GM12878 (cell line): ENCODE data around the gene PLA2G4E.

Source experiments
- TF ChIP-seq, protein P1 (sequence below): IDR thresholded peaks from 2 replicates; pipeline ENCODE4 v1.6.1; 2011; ENCODE audit warnings: mild to moderate bottlenecking, low read depth, low read length, moderate library complexity; ENCODE audit not compliant: insufficient replicate concordance
- TF ChIP-seq, protein P2 (sequence below), 3 experiments: IDR thresholded peaks in 2 of 3; conservative IDR thresholded peaks in 1 of 3; 2 replicates each; pipeline ENCODE4 v1.5.1; 2011; ENCODE audit warnings: low read depth in 3 of 3, low read length in 3 of 3, mild to moderate bottlenecking in 3 of 3, control low read depth in 2 of 3, moderate library complexity in 2 of 3, inconsistent platforms in 1 of 3, mixed read lengths in 1 of 3; ENCODE audit not compliant: control insufficient read depth in 2 of 3, insufficient read depth in 1 of 3; ENCODE audit errors: extremely low read depth in 1 of 3

DNA sequence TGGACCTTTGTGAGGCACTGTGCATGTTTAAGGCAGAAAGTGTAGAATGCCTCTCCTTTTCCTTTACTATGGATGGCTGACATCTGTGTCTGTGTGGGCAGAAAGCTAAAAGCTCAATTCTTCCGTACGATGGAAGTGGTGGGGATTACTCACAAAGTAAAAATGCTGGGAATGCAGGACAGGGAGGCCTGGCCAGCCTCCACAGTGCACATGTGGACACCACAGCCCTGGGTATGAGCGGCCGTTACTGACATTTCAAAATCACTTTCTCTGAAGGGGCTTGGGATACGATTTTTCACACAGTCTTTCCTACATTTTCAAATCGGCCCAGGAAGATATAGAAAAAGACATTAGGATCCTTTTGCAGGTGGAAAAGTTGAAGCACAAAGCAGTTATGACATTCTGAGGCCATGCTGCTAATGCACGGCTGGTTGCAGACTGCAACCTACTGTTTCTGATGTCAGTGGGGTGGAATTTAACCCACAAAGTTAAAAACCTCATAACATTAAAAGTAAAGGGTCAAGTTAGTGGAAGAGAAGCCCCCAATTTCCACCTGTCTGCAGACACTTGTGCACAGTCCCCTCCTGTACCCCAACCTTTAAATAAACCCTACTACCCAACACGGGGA, 76.4 kb downstream of the PLA2G4E start:
- TF ChIP-seq, protein P1, sequence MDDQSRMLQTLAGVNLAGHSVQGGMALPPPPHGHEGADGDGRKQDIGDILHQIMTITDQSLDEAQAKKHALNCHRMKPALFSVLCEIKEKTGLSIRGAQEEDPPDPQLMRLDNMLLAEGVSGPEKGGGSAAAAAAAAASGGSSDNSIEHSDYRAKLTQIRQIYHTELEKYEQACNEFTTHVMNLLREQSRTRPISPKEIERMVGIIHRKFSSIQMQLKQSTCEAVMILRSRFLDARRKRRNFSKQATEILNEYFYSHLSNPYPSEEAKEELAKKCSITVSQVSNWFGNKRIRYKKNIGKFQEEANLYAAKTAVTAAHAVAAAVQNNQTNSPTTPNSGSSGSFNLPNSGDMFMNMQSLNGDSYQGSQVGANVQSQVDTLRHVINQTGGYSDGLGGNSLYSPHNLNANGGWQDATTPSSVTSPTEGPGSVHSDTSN, result no peak
- TF ChIP-seq, protein P2, sequence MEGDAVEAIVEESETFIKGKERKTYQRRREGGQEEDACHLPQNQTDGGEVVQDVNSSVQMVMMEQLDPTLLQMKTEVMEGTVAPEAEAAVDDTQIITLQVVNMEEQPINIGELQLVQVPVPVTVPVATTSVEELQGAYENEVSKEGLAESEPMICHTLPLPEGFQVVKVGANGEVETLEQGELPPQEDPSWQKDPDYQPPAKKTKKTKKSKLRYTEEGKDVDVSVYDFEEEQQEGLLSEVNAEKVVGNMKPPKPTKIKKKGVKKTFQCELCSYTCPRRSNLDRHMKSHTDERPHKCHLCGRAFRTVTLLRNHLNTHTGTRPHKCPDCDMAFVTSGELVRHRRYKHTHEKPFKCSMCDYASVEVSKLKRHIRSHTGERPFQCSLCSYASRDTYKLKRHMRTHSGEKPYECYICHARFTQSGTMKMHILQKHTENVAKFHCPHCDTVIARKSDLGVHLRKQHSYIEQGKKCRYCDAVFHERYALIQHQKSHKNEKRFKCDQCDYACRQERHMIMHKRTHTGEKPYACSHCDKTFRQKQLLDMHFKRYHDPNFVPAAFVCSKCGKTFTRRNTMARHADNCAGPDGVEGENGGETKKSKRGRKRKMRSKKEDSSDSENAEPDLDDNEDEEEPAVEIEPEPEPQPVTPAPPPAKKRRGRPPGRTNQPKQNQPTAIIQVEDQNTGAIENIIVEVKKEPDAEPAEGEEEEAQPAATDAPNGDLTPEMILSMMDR (IDR thresholded peaks at IDR 0.05 in 2 of 3, conservative IDR thresholded peaks at IDR 0.05 in 1 of 3; ENCODE audit: control insufficient read depth in 2 of 3, extremely low read depth in 1 of 3, insufficient read depth in 1 of 3, low read depth in 3 of 3, low read length in 3 of 3), result no peak
